Lower leg skin (tissue), 3 donors: Measurements from ENCODE around the gene IFNGR2.

Experiments used
- CTCF ChIP-seq, 3 donors: fragments of 450-650 bp; IDR thresholded peaks; one replicate each; pipeline ENCODE4 v1.5.1; 2016; ENCODE audit warnings: antibody characterized with exemption in 3 of 3, mild to moderate bottlenecking in 3 of 3, moderate library complexity in 2 of 3
- POLR2A ChIP-seq, 2 donors: fragments of 450-650 bp; IDR thresholded peaks; one replicate each; pipeline ENCODE4 v1.6.1; 2016 to 2017; ENCODE audit warnings: antibody characterized with exemption in 2 of 2, mild to moderate bottlenecking in 1 of 2, moderate library complexity in 1 of 2

GRCh38 chr21:33427051-33427450 is 23.8 kb downstream of the IFNGR2 start:
- TF ChIP-seq CTCF (IDR thresholded peaks at IDR 0.05): no peak
- no peak for TF ChIP-seq POLR2A (IDR thresholded peaks at IDR 0.05)
